Omental fat pad (tissue), 4 donors: ENCODE results near the gene SYNJ1. TPM values are rescaled to one million over a fixed set of nuclear protein-coding genes. Genes with fewer than 3 reads are reported as not detected.

Source experiments
- ATAC-seq: fragments of 150-250 bp; one replicate; pipeline ENCODE4 v1.9.1; 2016; ENCODE audit warnings: mild to moderate bottlenecking, moderate library complexity; ENCODE audit not compliant: low FRiP score
- DNase-seq: peaks from one replicate; pipeline ENCODE4 v3.0.0-alpha.2; 2019; ENCODE audit warnings: low spot score
- total RNA-seq, 4 donors: library from RNA; depleted of rRNA; stranded (reverse); fragments of >200 nt; gene quantifications; one replicate each; pipeline ENCODE4 v1.1.0, GENCODE V29; 2016
- TF ChIP-seq, protein P1 (sequence below), 3 donors: fragments of 450-650 bp; IDR thresholded peaks; one replicate each; pipeline ENCODE4 v1.5.1; 2016 to 2017; ENCODE audit warnings: antibody characterized with exemption in 3 of 3, mild to moderate bottlenecking in 3 of 3, moderate library complexity in 2 of 3

The SYNJ1 gene
- total RNA-seq, 4 donors from 2014 or later: 7.5 to 22.1 (median 9.9) TPM

GRCh38 chr21:32735524-32735923 lies 7.7 kb upstream of the SYNJ1 start:
- DNase-seq (no peak), ATAC-seq (no peak)
- TF ChIP-seq, protein P1, sequence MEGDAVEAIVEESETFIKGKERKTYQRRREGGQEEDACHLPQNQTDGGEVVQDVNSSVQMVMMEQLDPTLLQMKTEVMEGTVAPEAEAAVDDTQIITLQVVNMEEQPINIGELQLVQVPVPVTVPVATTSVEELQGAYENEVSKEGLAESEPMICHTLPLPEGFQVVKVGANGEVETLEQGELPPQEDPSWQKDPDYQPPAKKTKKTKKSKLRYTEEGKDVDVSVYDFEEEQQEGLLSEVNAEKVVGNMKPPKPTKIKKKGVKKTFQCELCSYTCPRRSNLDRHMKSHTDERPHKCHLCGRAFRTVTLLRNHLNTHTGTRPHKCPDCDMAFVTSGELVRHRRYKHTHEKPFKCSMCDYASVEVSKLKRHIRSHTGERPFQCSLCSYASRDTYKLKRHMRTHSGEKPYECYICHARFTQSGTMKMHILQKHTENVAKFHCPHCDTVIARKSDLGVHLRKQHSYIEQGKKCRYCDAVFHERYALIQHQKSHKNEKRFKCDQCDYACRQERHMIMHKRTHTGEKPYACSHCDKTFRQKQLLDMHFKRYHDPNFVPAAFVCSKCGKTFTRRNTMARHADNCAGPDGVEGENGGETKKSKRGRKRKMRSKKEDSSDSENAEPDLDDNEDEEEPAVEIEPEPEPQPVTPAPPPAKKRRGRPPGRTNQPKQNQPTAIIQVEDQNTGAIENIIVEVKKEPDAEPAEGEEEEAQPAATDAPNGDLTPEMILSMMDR (IDR thresholded peaks at IDR 0.05): no peak

- DNase-seq (no peak), ATAC-seq (no peak)
- TF ChIP-seq, protein P1 (IDR thresholded peaks at IDR 0.05): no peak
Measured at GRCh38 chr21:32733990-32734613, 6.3 kb upstream of the SYNJ1 start.

GRCh38 chr21:32733356-32733755 lies 5.5 kb upstream of the SYNJ1 start:
- no peak for ATAC-seq
- TF ChIP-seq, protein P1 (IDR thresholded peaks at IDR 0.05): no peak
- no peak for DNase-seq

DNA sequence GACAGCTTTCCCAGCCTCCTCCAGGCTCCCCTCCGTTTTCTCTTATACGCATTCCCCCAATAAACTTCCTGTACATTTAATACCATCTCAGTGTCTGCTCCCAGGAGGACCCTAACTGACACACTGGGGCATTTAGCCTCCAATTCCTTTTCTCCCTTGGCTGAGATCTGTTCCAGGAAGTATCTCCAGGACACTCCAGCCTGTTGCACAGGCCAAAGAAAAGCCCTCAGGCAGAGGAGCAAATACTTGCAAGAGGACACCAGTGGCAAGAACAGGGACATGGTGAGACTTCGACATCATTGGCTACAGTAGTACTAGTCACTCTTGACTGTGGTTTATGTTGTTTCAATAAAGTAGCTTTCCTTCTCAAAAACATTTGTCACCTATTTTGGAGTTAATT lies 4.7 kb upstream of the SYNJ1 start:
- TF ChIP-seq, protein P1 (IDR thresholded peaks at IDR 0.05): no peak
- ATAC-seq (no peak), DNase-seq (no peak)

DNA sequence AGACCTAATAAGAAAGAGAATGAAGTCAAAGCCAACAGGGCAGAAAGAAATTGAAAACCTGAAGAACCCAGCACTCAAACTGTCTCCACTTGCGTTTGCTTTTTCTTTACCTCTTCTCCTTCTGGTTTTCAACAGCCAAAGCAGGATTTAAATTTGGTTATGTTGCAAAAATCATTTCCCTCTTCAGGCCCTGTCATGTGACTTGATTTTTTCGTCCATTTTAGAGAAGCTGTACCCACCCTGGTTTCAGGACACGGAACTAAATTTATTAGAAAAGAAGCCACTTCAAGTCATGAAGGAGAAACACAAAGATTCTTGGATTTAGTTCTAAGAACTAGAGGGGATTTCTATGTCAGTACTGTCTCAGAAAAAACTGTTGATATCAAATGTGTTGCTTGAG lies 1.0 kb upstream of the SYNJ1 start:
- no peak for ATAC-seq
- TF ChIP-seq, protein P1 (IDR thresholded peaks at IDR 0.05): no peak
- DNase-seq: no peak

DNA sequence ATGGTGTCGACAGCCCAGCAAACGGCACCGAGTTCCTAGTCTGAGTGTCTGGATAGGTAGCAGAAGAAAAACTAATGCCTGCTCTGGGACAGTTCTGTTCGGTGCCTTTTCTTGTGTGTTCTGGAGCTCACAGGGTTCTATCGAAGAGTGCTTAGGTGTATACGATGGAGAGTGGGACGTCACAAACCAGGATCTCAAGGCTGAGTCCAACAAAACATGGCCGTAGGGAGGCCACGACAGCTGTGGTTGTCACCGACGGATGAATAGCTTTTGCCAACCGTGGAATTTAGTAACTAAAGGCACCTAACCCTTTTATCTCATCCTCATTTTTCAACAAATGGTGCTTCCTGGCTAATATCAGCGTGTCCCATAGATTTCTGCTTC lies 635 bp upstream of the SYNJ1 start:
- TF ChIP-seq, protein P1 (IDR thresholded peaks at IDR 0.05): no peak
- ATAC-seq (no peak), DNase-seq (no peak)
